SK-N-MC (cell line): ENCODE measurements around the gene CCT3.
A peak's percentile ranks its signal among the peaks of the same experiment; 100 is the strongest.

Experiments
- DNase-seq: peaks from one replicate; pipeline ENCODE4 v3.0.0-alpha.2; 2011; ENCODE audit warnings: low read depth, low spot score
- H3K27ac ChIP-seq: fragments of 200-600 bp; sonication (generic); 2 replicates; pipeline ENCODE4 v1.5.1; 2016; ENCODE audit warnings: mixed run types
- H3K36me3 ChIP-seq: fragments of 200-600 bp; sonication (generic); 2 replicates; pipeline ENCODE4 v1.6.1; 2017; ENCODE audit warnings: antibody characterized with exemption, low read length, mixed read lengths; ENCODE audit not compliant: insufficient read depth
- H3K4me3 ChIP-seq: fragments of 200-600 bp; sonication (generic); 2 replicates; pipeline ENCODE4 v1.5.1; 2016
- H3K9ac ChIP-seq: fragments of 200-600 bp; sonication (generic); 2 replicates; pipeline ENCODE4 v1.8.0; 2017; ENCODE audit warnings: mixed run types, mixed read lengths; ENCODE audit not compliant: insufficient read length
- H3K9me3 ChIP-seq: fragments of 200-600 bp; sonication (generic); 2 replicates; pipeline ENCODE4 v1.6.1; 2017; ENCODE audit warnings: low read depth, mild to moderate bottlenecking, antibody characterized with exemption, low read length, moderate library complexity, mixed read lengths
- EZH2 ChIP-seq: fragments of 200-600 bp; sonication (generic); IDR thresholded peaks from one replicate; pipeline ENCODE4 v1.6.1; 2017; ENCODE audit warnings: antibody characterized with exemption
- FOXP2 ChIP-seq: optimal IDR thresholded peaks from 2 replicates; pipeline ENCODE3; 2011; ENCODE audit warnings: mild to moderate bottlenecking, moderate library complexity; ENCODE audit not compliant: insufficient read depth; ENCODE audit errors: extremely low read length, control extremely low read depth
- POLR2AphosphoS5 ChIP-seq: IDR thresholded peaks from 2 replicates; pipeline ENCODE4 v1.6.1; 2012; ENCODE audit warnings: mild to moderate bottlenecking, low read depth, low read length, borderline replicate concordance

CCT3 gene

GRCh38 chr1:156338180-156338976 lies at the start of gene CCT3, which contains the start of gene TSACC:
Gene CCT3 (minus strand): TSS chr1:156338292. CDS start chr1:156338184, 108 bp downstream.
Gene TSACC (plus strand): TSS chr1:156338526. CDS start chr1:156339758, 1,232 bp downstream.
- H3K9ac ChIP-seq, result peak within 1 kb of the TSS; percentile 95
- TF ChIP-seq EZH2 (no peak), POLR2AphosphoS5 (peak; percentile 98), FOXP2 (no peak)
- peak within 1 kb of the TSS; percentile 95 for H3K27ac ChIP-seq
- no peaks in the 10 kb centered on the region for H3K9me3 ChIP-seq
- peak; percentile 100 for DNase-seq
- H3K36me3 ChIP-seq, result peaks cover 37% of the 10 kb centered on the region
- H3K4me3 ChIP-seq, result peak within 1 kb of the TSS; percentile 90

DNA sequence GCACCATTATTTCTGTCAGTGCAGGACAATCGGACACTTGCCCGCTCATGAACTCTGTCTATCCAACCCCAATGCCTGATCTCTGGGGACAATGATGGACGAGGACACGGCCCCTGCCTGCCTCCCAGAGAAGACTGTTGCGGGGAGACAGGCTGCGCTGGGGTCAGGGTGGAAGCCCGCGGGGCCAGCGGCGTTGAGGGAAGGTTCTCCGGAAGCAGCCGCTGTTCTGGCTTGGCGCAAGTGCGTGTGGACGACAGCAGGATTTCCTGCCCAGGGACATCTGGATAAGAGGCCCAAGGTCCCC lies 49.7 kb upstream of the CCT3 start:
- TF ChIP-seq EZH2, result no peak
- no peak for TF ChIP-seq POLR2AphosphoS5
- no peak for TF ChIP-seq FOXP2
- Histone ChIP-seq H3K9ac (no peak overlapping the region), H3K36me3 (no peaks in the 10 kb centered on the region), H3K9me3 (no peaks in the 10 kb centered on the region), H3K27ac (no peak overlapping the region), H3K4me3 (no peak overlapping the region)
- DNase-seq, result no peak

- H3K9me3 ChIP-seq, result no peaks in the 10 kb centered on the region
- H3K9ac ChIP-seq, result no peak overlapping the region
- no peak for DNase-seq
- no peak overlapping the region for H3K27ac ChIP-seq
- no peak overlapping the region for H3K4me3 ChIP-seq
- TF ChIP-seq EZH2, result no peak
- no peak for TF ChIP-seq FOXP2
- TF ChIP-seq POLR2AphosphoS5, result no peak
- no peaks in the 10 kb centered on the region for H3K36me3 ChIP-seq
Measured at GRCh38 chr1:156386949-156387869, 49.1 kb upstream of the CCT3 start.

DNA sequence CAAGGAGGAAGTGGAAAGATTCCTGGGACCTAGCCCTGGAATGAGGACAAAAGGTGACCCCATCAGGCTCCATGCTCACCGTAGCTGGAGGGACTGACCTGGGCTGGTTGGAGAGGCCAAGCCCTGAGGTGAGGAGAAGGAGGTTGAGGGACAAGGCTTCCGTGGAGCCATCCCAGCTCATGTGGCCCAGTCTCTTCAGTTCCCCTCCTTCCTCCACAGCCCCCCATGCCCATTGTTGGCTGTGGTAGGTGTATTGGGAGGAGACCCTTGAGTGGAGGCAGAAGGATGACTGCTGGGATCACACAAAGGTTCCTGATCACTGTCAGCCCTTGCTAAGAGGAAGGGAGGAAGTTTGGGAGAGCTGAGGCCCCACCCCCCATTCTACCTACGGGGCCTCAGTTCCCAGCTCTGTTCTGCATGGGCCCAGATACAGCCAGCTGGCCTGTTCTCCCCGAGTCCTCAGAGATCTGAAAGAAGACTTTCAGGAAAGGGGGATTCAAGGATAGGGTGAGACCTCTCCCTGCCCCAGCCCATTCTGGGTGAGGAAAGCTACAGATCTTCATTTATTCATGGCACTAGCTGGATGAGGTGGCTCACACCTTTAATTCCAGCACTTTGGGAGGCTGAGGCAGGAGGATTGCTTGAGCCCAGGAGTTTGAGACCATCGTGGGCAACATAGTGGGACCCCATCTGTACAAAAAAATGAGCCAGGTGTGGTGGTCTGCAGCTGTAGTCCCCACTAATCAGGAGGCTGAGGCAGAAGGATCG lies 48.2 kb upstream of the CCT3 start:
- Histone ChIP-seq H3K9ac (no peak overlapping the region), H3K27ac (no peak overlapping the region), H3K36me3 (no peaks in the 10 kb centered on the region), H3K9me3 (no peaks in the 10 kb centered on the region), H3K4me3 (no peak overlapping the region)
- no peak for TF ChIP-seq EZH2
- no peak for TF ChIP-seq POLR2AphosphoS5
- no peak for TF ChIP-seq FOXP2
- no peak for DNase-seq

DNA sequence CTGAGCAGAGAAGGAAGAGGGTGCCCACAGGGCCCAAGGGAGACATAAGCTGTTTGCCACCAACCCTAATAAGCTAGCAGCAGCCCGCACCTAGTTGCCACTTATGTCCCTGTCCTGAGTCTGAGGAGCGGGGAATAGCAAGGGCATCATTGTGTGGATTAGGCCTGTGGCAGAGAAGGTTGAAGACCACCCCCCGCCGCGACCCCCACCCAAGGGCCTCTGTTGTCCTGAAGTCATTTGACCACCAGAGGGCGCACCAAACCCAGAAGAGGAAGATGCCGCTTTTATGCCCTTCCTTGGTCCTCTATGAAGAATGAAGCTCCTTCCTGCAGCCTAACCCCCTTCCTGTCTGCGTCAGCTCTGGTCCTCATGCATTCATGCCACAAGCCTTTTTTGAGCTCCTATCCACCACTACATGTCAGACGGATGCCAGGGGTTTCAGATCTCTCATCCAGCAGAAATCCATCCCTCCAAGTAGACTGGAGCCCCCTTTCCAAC lies 47.5 kb upstream of the CCT3 start:
- H3K27ac ChIP-seq, result no peak overlapping the region
- H3K36me3 ChIP-seq, result no peaks in the 10 kb centered on the region
- H3K9ac ChIP-seq, result no peak overlapping the region
- no peak for DNase-seq
- no peaks in the 10 kb centered on the region for H3K9me3 ChIP-seq
- no peak overlapping the region for H3K4me3 ChIP-seq
- TF ChIP-seq FOXP2 (no peak), EZH2 (no peak), POLR2AphosphoS5 (no peak)

- no peaks in the 10 kb centered on the region for H3K36me3 ChIP-seq
- TF ChIP-seq FOXP2 (no peak), EZH2 (no peak), POLR2AphosphoS5 (no peak)
- H3K27ac ChIP-seq, result no peak overlapping the region
- no peak overlapping the region for H3K9ac ChIP-seq
- DNase-seq, result no peak
- H3K9me3 ChIP-seq, result no peaks in the 10 kb centered on the region
- H3K4me3 ChIP-seq, result no peak overlapping the region
Measured at GRCh38 chr1:156384658-156385057, 46.6 kb upstream of the CCT3 start.

DNA sequence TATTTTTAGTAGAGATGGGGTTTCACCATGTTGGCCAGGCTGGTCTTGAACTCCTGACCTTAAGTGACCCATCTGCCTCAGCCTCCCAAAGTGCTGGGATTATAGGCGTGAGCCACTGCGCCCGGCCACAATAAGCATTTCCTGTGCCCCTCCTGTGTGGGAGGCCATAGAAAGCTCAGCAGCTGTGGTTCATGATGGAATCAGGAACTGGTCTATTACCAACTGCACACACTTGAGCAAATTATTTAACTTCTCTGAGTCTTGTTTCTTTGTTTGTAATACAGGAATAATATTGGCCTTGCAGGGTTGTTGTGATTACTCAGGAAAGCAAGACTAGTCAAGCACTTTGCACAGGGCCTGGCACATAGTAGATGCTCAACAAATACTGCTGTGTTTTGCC lies 45.9 kb upstream of the CCT3 start:
- Histone ChIP-seq H3K4me3 (no peak overlapping the region), H3K36me3 (no peaks in the 10 kb centered on the region), H3K27ac (no peak overlapping the region), H3K9ac (no peak overlapping the region), H3K9me3 (no peaks in the 10 kb centered on the region)
- DNase-seq, result no peak
- TF ChIP-seq EZH2, result no peak
- TF ChIP-seq FOXP2, result no peak
- no peak for TF ChIP-seq POLR2AphosphoS5

GRCh38 chr1:156383023-156383422 lies 44.9 kb upstream of the CCT3 start:
- Histone ChIP-seq H3K4me3 (no peak overlapping the region), H3K27ac (no peak overlapping the region), H3K9ac (no peak overlapping the region), H3K36me3 (no peaks in the 10 kb centered on the region), H3K9me3 (no peaks in the 10 kb centered on the region)
- DNase-seq, result no peak
- TF ChIP-seq FOXP2 (no peak), EZH2 (no peak), POLR2AphosphoS5 (no peak)

GRCh38 chr1:156382561-156382960 lies 44.5 kb upstream of the CCT3 start:
- no peak for TF ChIP-seq EZH2
- no peak for TF ChIP-seq FOXP2
- no peak for TF ChIP-seq POLR2AphosphoS5
- Histone ChIP-seq H3K36me3 (no peaks in the 10 kb centered on the region), H3K27ac (no peak overlapping the region), H3K4me3 (no peak overlapping the region), H3K9ac (no peak overlapping the region), H3K9me3 (no peaks in the 10 kb centered on the region)
- DNase-seq, result no peak
